Right lobe of liver (tissue), 6 donors: ENCODE measurements around the gene SF3B1. TPM values are rescaled to one million over a fixed set of nuclear protein-coding genes. Genes with fewer than 3 reads are reported as not detected.

ENCODE experiments used
- ATAC-seq, 4 donors: fragments of 200-7000 bp; cut with Tn5 transposase; one replicate each; pipeline ENCODE4 v1.9.1; 2020; ENCODE audit warnings: mild to moderate bottlenecking in 4 of 4, moderate library complexity in 4 of 4
- DNase-seq, 3 donors: peaks; one replicate each; pipeline ENCODE4 v3.0.0-alpha.2; 2020
- H3K27ac ChIP-seq, 3 donors: fragments of 200-600 bp; one replicate each; pipeline ENCODE4 v1.8.0; 2022
- H3K27me3 ChIP-seq, 2 donors: fragments of 200-600 bp; one replicate each; pipeline ENCODE4 v1.8.0; 2022
- H3K36me3 ChIP-seq, 4 donors: fragments of 200-600 bp; sonication (generic) in 1 of 4; one replicate each; pipeline versions ENCODE4 v1.5.1 to v1.8.0; 2017 to 2022; ENCODE audit warnings: control low read depth in 1 of 4
- H3K4me1 ChIP-seq, 4 donors: fragments of 200-600 bp; sonication (generic) in 1 of 4; one replicate each; pipeline versions ENCODE4 v1.5.1 to v1.8.0; 2017 to 2022; ENCODE audit warnings: control low read depth in 1 of 4
- H3K4me3 ChIP-seq, 3 donors: fragments of 200-600 bp; one replicate each; pipeline ENCODE4 v1.8.0; 2022
- H3K9me3 ChIP-seq, 4 donors: fragments of 200-600 bp; sonication (generic) in 1 of 4; one replicate each; pipeline versions ENCODE4 v1.5.1 to v1.8.0; 2017 to 2022; ENCODE audit warnings: control low read depth in 1 of 4
- CTCF ChIP-seq, 4 donors: fragments of 200-600 bp in 3 of 4; fragments of 450-650 bp in 1 of 4; IDR thresholded peaks; one replicate each; pipeline versions ENCODE4 v1.5.1 to v1.8.0; 2016 to 2022; ENCODE audit warnings: antibody characterized with exemption in 4 of 4, mild to moderate bottlenecking in 2 of 4
- POLR2A ChIP-seq: fragments of 450-650 bp; IDR thresholded peaks from one replicate; pipeline ENCODE4 v1.6.1; 2017; ENCODE audit warnings: antibody characterized with exemption, mild to moderate bottlenecking
- WGBS: methylation state at CpG from one replicate; pipeline ENCODE4 v1.1.6; 2018; ENCODE audit warnings: low coverage, low lambda C conversion rate; ENCODE audit not compliant: insufficient coverage; ENCODE audit errors: missing lambda C conversion rate; 5-methylcytosine and 5-hydroxymethylcytosine counted together
- intact Hi-C, 2 donors: fragments of 100-400 bp; cut with DNase I; formaldehyde crosslinking; loops; one replicate each; pipeline versions ENCODE4 v1.11.2 to v1.14.1; 2022
- total RNA-seq, 6 experiments: library from RNA; depleted of rRNA in 2 of 6; stranded (reverse); fragments of >200 nt in 2 of 6; fragmentation: NEBNext Ultra II Directional in 3 of 6; extraction: Animal tissue kit (Norgen Biotek cat#: 25700) in 3 of 6; gene quantifications; one replicate each; pipeline versions ENCODE4 v1.1.0 to v1.2.4, GENCODE V29; 2016 to 2023
- donor health status: DM: no; HTN: yes; CAD: no.
- donor health status: DM: no; HTN: no; CAD: no.
- donor health status: DM: no; HTN: no; CAD: no.
- donor health status: DM: no; HTN: yes; CAD: no.
- donor health status: DM: no; HTN: yes; CAD: no.

The SF3B1 gene
- total RNA-seq, 6 experiments from 2014 or later, result 74.6 to 113 (median 100) TPM

GRCh38 chr2:197431858-197432257 lies 3.0 kb downstream of the SF3B1 start:
- WGBS, result 55% methylated on average over 6 of the region's 6 CpGs

GRCh38 chr2:197427986-197428385 lies 6.8 kb downstream of the SF3B1 start:
- H3K27ac ChIP-seq, result no peak overlapping the region
- ATAC-seq (peak in 1 of 4 donors; percentile 28), DNase-seq (no peak)
- 94% methylated on average over 3 of the region's 3 CpGs for WGBS
- H3K4me1 ChIP-seq, result peaks cover 0 to 74% (median 27%) of the 10 kb centered on the region in 4 donors
- intact Hi-C loops, result no loop called here
- H3K9me3 ChIP-seq, result no peaks in the 10 kb centered on the region
- no peaks in the 10 kb centered on the region for H3K27me3 ChIP-seq
- TF ChIP-seq POLR2A (no peak), CTCF (IDR thresholded peaks at IDR 0.05) (no peak)
- peaks cover 2 to 14% (median 3%) of the 10 kb centered on the region in 4 donors for H3K36me3 ChIP-seq
- H3K4me3 ChIP-seq, result no peak overlapping the region

More at GRCh38 chr2:197431858-197432257, 3.0 kb downstream of the SF3B1 start:
- ATAC-seq, result no peak
- Histone ChIP-seq H3K4me3 (no peak overlapping the region), H3K9me3 (no peaks in the 10 kb centered on the region), H3K36me3 (peaks cover 0 to 6% (median 0%) of the 10 kb centered on the region in 4 donors), H3K27me3 (no peaks in the 10 kb centered on the region), H3K27ac (no peak overlapping the region), H3K4me1 (peaks cover 0 to 64% (median 20%) of the 10 kb centered on the region in 4 donors)
- TF ChIP-seq CTCF (IDR thresholded peaks at IDR 0.05) (no peak), POLR2A (no peak)
- intact Hi-C loops, result no loop called here
- no peak for DNase-seq

GRCh38 chr2:197426723-197427603 lies 7.9 kb downstream of the SF3B1 start:
- DNase-seq (no peak), ATAC-seq (no peak)
- H3K4me3 ChIP-seq, result no peak overlapping the region
- H3K27ac ChIP-seq, result peak overlapping the region in 1 of 3 donors; percentile 16
- H3K36me3 ChIP-seq, result peaks cover 3 to 24% (median 8%) of the 10 kb centered on the region in 4 donors
- TF ChIP-seq CTCF (IDR thresholded peaks at IDR 0.05) (no peak), POLR2A (no peak)
- 46% methylated on average over 2 of the region's 2 CpGs for WGBS
- H3K4me1 ChIP-seq, result peaks cover 0 to 64% (median 23%) of the 10 kb centered on the region in 4 donors
- no peaks in the 10 kb centered on the region for H3K27me3 ChIP-seq
- intact Hi-C loops, result no loop called here
- no peaks in the 10 kb centered on the region for H3K9me3 ChIP-seq

GRCh38 chr2:197425550-197425949 lies 9.3 kb downstream of the SF3B1 start:
- intact Hi-C loops, result no loop called here

More at GRCh38 chr2:197425550-197425949, 9.3 kb downstream of the SF3B1 start:
- H3K4me1 ChIP-seq, result peaks cover 0 to 50% (median 14%) of the 10 kb centered on the region in 4 donors
- H3K4me3 ChIP-seq, result no peak overlapping the region
- ATAC-seq (peak in 1 of 4 donors; percentile 13), DNase-seq (no peak)
- no peaks in the 10 kb centered on the region for H3K27me3 ChIP-seq
- peak overlapping the region in 1 of 3 donors; percentile 16 for H3K27ac ChIP-seq
- TF ChIP-seq CTCF (IDR thresholded peaks at IDR 0.05), result no peak
- no peak for TF ChIP-seq POLR2A
- H3K36me3 ChIP-seq, result peaks cover 3 to 38% (median 13%) of the 10 kb centered on the region in 4 donors
- no peaks in the 10 kb centered on the region for H3K9me3 ChIP-seq
- WGBS, result 33% methylated on average over 3 of the region's 7 CpGs
